Uterus (tissue), 2 donors: ENCODE measurements around the gene ARHGEF28.

Experiments used
- POLR2A ChIP-seq, 2 donors: fragments of 450-650 bp; IDR thresholded peaks; one replicate each; pipeline ENCODE4 v1.6.1; 2016; ENCODE audit warnings: antibody characterized with exemption in 2 of 2, mild to moderate bottlenecking in 1 of 2, moderate library complexity in 1 of 2
- TF ChIP-seq, protein P1 (sequence below), 4 experiments: fragments of 200-600 bp in 2 of 4; fragments of 450-650 bp in 2 of 4; sonication (generic) in 2 of 4; IDR thresholded peaks; one replicate each; pipeline ENCODE4 v1.5.1; 2016 to 2019; ENCODE audit warnings: antibody characterized with exemption in 4 of 4, mild to moderate bottlenecking in 2 of 4, moderate library complexity in 1 of 4

DNA sequence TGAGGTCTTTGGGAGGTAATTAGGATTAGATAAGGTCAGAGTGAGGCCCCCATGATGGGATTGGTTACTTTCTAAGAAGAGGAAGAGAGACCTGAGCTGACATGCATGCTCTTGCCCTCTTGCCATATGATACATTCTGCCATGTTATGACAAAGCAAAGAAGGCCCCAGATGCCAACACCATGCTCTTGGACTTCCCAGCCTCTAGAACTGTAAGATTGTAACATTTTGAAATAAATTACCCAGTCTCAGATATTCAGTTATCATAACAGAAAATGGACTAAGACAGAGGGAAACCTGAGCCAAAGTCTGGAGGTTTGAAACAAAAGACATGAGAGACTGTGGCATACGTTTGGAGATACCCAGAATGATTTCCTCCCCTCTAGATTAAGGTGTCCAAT is 318.6 kb downstream of the ARHGEF28 start:
- TF ChIP-seq, protein P1, sequence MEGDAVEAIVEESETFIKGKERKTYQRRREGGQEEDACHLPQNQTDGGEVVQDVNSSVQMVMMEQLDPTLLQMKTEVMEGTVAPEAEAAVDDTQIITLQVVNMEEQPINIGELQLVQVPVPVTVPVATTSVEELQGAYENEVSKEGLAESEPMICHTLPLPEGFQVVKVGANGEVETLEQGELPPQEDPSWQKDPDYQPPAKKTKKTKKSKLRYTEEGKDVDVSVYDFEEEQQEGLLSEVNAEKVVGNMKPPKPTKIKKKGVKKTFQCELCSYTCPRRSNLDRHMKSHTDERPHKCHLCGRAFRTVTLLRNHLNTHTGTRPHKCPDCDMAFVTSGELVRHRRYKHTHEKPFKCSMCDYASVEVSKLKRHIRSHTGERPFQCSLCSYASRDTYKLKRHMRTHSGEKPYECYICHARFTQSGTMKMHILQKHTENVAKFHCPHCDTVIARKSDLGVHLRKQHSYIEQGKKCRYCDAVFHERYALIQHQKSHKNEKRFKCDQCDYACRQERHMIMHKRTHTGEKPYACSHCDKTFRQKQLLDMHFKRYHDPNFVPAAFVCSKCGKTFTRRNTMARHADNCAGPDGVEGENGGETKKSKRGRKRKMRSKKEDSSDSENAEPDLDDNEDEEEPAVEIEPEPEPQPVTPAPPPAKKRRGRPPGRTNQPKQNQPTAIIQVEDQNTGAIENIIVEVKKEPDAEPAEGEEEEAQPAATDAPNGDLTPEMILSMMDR (IDR thresholded peaks at IDR 0.05): no peak
- no peak for TF ChIP-seq POLR2A (IDR thresholded peaks at IDR 0.05)
